ENCODE data around the gene SNRNP200.

Gene SNRNP200

DNA sequence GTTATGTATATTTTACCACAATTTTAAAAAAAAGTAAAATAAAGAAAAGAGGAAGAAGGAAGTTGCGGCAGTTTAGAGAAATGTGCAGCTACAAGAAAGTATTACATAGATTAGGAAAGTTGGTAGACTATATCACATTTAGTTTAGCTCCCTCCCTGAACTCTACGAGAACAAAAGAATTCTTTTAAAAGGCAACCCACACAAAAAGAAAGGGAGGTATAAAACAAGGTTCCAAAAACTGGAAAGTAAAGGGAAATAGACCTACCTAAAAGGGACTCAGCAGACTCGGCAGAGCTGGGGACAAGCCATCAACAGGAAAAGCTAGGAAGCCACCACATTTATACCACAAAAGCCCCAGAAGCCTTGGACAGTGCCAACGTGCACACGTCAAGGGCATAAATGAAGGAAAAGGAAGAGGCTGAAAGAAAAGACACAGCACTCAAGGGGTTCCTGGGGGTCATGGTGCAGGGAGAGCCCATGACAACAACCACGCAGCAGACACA is 48.7 kb downstream of the SNRNP200 start:
- H3K27me3 ChIP-seq (replicated peaks; ENCODE audit: insufficient read depth, low read length): no peaks in the 10 kb centered on the region
- no peak overlapping the region for H2AFZ ChIP-seq (ENCODE audit: low read length)
- H4K20me1 ChIP-seq (ENCODE audit: insufficient read depth, low read length): no peaks in the 10 kb centered on the region
- DNase-seq: no peak
- peaks cover 55% of the 10 kb centered on the region for H3K79me2 ChIP-seq (ENCODE audit: low read length)
- TF ChIP-seq, protein P1, sequence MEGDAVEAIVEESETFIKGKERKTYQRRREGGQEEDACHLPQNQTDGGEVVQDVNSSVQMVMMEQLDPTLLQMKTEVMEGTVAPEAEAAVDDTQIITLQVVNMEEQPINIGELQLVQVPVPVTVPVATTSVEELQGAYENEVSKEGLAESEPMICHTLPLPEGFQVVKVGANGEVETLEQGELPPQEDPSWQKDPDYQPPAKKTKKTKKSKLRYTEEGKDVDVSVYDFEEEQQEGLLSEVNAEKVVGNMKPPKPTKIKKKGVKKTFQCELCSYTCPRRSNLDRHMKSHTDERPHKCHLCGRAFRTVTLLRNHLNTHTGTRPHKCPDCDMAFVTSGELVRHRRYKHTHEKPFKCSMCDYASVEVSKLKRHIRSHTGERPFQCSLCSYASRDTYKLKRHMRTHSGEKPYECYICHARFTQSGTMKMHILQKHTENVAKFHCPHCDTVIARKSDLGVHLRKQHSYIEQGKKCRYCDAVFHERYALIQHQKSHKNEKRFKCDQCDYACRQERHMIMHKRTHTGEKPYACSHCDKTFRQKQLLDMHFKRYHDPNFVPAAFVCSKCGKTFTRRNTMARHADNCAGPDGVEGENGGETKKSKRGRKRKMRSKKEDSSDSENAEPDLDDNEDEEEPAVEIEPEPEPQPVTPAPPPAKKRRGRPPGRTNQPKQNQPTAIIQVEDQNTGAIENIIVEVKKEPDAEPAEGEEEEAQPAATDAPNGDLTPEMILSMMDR (IDR thresholded peaks at IDR 0.05; ENCODE audit: low read length): no peak
- TF ChIP-seq EZH2 (optimal IDR thresholded peaks at IDR 0.05; ENCODE audit: low read depth, low read length): no peak
- no peak for TF ChIP-seq EZH2phosphoT487 (IDR thresholded peaks at IDR 0.05; ENCODE audit: low read length)
- H3K4me2 ChIP-seq (ENCODE audit: low read depth, low read length): no peak overlapping the region
- H3K9me2 ChIP-seq (replicated peaks; ENCODE audit: insufficient read depth, low read length): no peaks in the 10 kb centered on the region
- peaks cover 3% of the 10 kb centered on the region; the same call in 1 of the 2 replicates for H3K36me3 ChIP-seq (replicated peaks; ENCODE audit: insufficient read depth, low read length)
- H3K9me3 ChIP-seq (replicated peaks; ENCODE audit: insufficient read depth, low read length): no peaks in the 10 kb centered on the region
- peaks cover 24% of the 10 kb centered on the region for H3F3A ChIP-seq (ENCODE audit: insufficient read depth, low read length)
- H3K4me1 ChIP-seq (ENCODE audit: low read length): peaks cover 42% of the 10 kb centered on the region
- H3K9ac ChIP-seq (ENCODE audit: low read length): no peak overlapping the region
- no peak overlapping the region for H3K27ac ChIP-seq (ENCODE audit: low read length)
- no peak overlapping the region for H3K4me3 ChIP-seq (ENCODE audit: low read length)

DNA sequence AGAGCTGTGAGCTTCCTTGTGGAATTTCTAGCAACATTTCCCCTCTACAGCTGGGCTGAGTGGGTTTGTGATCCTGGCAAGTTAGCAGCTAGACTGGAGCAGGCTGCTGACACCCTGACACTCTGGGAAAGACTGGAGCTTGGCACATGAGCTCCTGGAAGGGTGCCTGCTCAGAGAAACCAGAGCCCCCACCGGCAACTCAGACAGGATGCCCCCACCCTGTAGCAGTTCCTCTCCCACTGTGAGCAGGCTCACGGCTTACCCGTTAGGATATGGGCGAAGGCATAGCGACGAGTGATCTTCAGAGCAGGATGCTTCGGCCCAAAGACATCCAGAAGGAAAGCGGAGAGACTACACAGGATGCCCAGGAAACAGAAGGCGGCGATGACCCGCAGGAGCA is 50.8 kb downstream of the SNRNP200 start:
- Histone ChIP-seq H3K36me3 (replicated peaks; ENCODE audit: insufficient read depth, low read length) (peaks cover 3% of the 10 kb centered on the region; the same call in 1 of the 2 replicates), H3K27ac (ENCODE audit: low read length) (no peak overlapping the region), H3K9me2 (replicated peaks; ENCODE audit: insufficient read depth, low read length) (no peaks in the 10 kb centered on the region), H3K27me3 (replicated peaks; ENCODE audit: insufficient read depth, low read length) (no peaks in the 10 kb centered on the region), H3K4me3 (ENCODE audit: low read length) (no peak overlapping the region), H2AFZ (ENCODE audit: low read length) (no peak overlapping the region), H3K79me2 (ENCODE audit: low read length) (peaks cover 38% of the 10 kb centered on the region), H3F3A (ENCODE audit: insufficient read depth, low read length) (peaks cover 4% of the 10 kb centered on the region), H4K20me1 (ENCODE audit: insufficient read depth, low read length) (no peaks in the 10 kb centered on the region), H3K4me1 (ENCODE audit: low read length) (peaks cover 35% of the 10 kb centered on the region), H3K4me2 (ENCODE audit: low read depth, low read length) (no peak overlapping the region), H3K9me3 (replicated peaks; ENCODE audit: insufficient read depth, low read length) (no peaks in the 10 kb centered on the region), H3K9ac (ENCODE audit: low read length) (no peak overlapping the region)
- TF ChIP-seq EZH2phosphoT487 (IDR thresholded peaks at IDR 0.05; ENCODE audit: low read length) (no peak), EZH2 (optimal IDR thresholded peaks at IDR 0.05; ENCODE audit: low read depth, low read length) (no peak)
- TF ChIP-seq, protein P1 (IDR thresholded peaks at IDR 0.05; ENCODE audit: low read length): no peak
- DNase-seq: no peak

DNA sequence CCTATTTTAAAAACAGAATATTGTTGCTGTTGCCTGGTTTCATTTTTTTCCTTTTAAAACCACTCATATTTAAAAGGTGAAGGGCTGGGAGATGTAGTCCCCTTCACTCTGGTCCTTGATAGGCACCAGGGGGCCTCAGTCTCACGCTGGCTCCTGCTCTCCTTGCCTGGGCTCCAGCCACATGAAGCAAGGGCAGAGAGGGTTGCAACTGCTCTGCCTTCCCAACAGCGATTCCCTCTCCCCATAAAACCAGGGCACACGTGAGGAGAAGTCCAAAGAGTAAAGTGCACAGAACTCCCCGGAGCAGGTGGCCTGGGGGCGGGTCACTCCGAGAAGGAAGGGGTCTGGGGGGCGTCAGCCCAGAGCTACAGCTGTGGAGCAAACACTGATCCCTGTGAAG is 52.3 kb downstream of the SNRNP200 start:
- no peaks in the 10 kb centered on the region for H3K27me3 ChIP-seq (replicated peaks; ENCODE audit: insufficient read depth, low read length)
- TF ChIP-seq EZH2 (optimal IDR thresholded peaks at IDR 0.05; ENCODE audit: low read depth, low read length): no peak
- no peak for TF ChIP-seq EZH2phosphoT487 (IDR thresholded peaks at IDR 0.05; ENCODE audit: low read length)
- TF ChIP-seq, protein P1 (IDR thresholded peaks at IDR 0.05; ENCODE audit: low read length): no peak
- no peaks in the 10 kb centered on the region for H4K20me1 ChIP-seq (ENCODE audit: insufficient read depth, low read length)
- H3K79me2 ChIP-seq (ENCODE audit: low read length): peaks cover 22% of the 10 kb centered on the region
- H3K4me3 ChIP-seq (ENCODE audit: low read length): no peak overlapping the region
- DNase-seq: no peak
- no peaks in the 10 kb centered on the region for H3K9me3 ChIP-seq (replicated peaks; ENCODE audit: insufficient read depth, low read length)
- no peak overlapping the region for H3K9ac ChIP-seq (ENCODE audit: low read length)
- H2AFZ ChIP-seq (ENCODE audit: low read length): no peak overlapping the region
- H3K27ac ChIP-seq (ENCODE audit: low read length): no peak overlapping the region
- H3F3A ChIP-seq (ENCODE audit: insufficient read depth, low read length): no peaks in the 10 kb centered on the region
- no peak overlapping the region for H3K4me2 ChIP-seq (ENCODE audit: low read depth, low read length)
- H3K36me3 ChIP-seq (replicated peaks; ENCODE audit: insufficient read depth, low read length): peaks cover 3% of the 10 kb centered on the region; the same call in 1 of the 2 replicates
- H3K9me2 ChIP-seq (replicated peaks; ENCODE audit: insufficient read depth, low read length): no peaks in the 10 kb centered on the region
- peaks cover 25% of the 10 kb centered on the region for H3K4me1 ChIP-seq (ENCODE audit: low read length)
